ENCODE results near the gene SLC17A7.
"Not testable (repeated sequence)": the region's sequence is repeated elsewhere in the genome, so short reads cannot be mapped to it uniquely, and the experiment has no call there.

SLC17A7 gene

DNA sequence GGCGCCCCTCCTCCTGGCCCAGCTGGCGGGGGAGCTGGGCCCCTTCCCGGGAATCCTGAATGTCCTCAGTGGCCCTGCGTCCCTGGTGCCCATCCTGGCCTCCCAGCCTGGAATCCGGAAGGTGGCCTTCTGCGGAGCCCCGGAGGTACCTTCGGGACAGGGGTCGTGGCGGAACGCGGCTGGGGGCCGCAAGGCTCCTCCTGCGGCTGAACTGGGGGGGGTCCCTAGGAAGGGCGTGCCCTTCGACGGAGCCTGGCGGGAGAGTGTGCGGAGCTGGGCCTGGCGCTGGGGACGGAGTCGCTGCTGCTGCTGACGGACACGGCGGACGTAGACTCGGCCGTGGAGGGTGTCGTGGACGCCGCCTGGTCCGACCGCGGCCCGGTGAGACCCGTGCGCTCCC lies 20.3 kb upstream of the SLC17A7 start:
- Histone ChIP-seq H3K4me3 (no peak overlapping the region), H3K27me3 (no peaks in the 10 kb centered on the region), H3K4me1 (no peaks in the 10 kb centered on the region), H3K9me3 (no peaks in the 10 kb centered on the region), H3K27ac (no peak overlapping the region), H3K36me3 (peaks cover 9 to 55% (median 38%) of the 10 kb centered on the region in 3 donors)
- no peak for DNase-seq
- intact Hi-C loops (cut with DNase I; ENCODE audit: low total_unique reads) = no loop called here
- TF ChIP-seq, protein P1, sequence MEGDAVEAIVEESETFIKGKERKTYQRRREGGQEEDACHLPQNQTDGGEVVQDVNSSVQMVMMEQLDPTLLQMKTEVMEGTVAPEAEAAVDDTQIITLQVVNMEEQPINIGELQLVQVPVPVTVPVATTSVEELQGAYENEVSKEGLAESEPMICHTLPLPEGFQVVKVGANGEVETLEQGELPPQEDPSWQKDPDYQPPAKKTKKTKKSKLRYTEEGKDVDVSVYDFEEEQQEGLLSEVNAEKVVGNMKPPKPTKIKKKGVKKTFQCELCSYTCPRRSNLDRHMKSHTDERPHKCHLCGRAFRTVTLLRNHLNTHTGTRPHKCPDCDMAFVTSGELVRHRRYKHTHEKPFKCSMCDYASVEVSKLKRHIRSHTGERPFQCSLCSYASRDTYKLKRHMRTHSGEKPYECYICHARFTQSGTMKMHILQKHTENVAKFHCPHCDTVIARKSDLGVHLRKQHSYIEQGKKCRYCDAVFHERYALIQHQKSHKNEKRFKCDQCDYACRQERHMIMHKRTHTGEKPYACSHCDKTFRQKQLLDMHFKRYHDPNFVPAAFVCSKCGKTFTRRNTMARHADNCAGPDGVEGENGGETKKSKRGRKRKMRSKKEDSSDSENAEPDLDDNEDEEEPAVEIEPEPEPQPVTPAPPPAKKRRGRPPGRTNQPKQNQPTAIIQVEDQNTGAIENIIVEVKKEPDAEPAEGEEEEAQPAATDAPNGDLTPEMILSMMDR (IDR thresholded peaks at IDR 0.05) = no peak

DNA sequence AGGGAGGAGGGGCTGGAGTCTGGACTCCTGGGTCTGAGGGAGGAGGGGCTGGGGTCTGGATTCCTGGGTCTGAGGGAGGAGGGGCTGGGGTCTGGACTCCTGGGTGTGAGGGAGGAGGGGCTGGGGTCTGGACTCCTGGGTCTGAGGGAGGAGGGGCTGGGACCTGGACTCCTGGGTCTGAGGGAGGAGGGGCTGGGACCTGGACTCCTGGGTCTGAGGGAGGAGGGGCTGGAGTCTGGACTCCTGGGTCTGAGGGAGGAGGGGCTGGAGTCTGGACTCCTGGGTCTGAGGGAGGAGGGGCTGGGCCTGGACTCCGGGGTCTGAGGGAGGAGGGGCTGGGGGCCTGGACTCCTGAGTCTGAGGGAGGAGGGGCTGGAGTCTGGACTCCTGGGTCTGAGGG lies 19.8 kb upstream of the SLC17A7 start:
- H3K4me1 ChIP-seq; H3K27me3 ChIP-seq; intact Hi-C loops (cut with DNase I; ENCODE audit: low total_unique reads); H3K4me3 ChIP-seq; DNase-seq; H3K9me3 ChIP-seq; H3K27ac ChIP-seq: not testable (repeated sequence)
- peaks cover 9 to 51% (median 37%) of the 10 kb centered on the region in 3 donors for H3K36me3 ChIP-seq

DNA sequence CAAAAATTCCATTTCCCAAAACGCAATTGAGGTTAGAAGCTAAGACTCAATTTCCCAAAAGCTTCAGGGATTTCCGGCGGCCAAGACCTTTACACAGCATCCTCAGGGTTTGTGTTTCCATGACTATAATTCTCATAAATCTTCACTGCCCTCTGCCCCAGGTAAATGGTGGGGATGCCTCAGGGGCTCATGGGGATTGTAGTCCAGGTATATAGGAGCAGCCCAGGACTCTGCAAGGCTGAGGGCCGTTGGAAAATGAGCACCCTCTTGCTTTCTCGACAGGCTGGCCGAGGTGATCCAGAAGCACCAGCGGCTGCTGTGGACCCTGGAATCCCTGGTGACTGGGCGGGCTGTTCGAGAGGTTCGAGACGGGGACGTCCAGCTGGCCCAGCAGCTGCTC lies 18.1 kb upstream of the SLC17A7 start:
- H3K27me3 ChIP-seq = no peaks in the 10 kb centered on the region
- H3K36me3 ChIP-seq = peaks cover 9 to 33% (median 21%) of the 10 kb centered on the region in 3 donors
- H3K4me1 ChIP-seq = peaks cover 0 to 2% (median 1%) of the 10 kb centered on the region in 4 donors
- intact Hi-C loops (cut with DNase I; ENCODE audit: low total_unique reads) = no loop called here
- DNase-seq = no peak
- no peaks in the 10 kb centered on the region for H3K9me3 ChIP-seq
- TF ChIP-seq, protein P1 (IDR thresholded peaks at IDR 0.05) = no peak
- H3K4me3 ChIP-seq = no peak overlapping the region
- H3K27ac ChIP-seq = no peak overlapping the region

DNA sequence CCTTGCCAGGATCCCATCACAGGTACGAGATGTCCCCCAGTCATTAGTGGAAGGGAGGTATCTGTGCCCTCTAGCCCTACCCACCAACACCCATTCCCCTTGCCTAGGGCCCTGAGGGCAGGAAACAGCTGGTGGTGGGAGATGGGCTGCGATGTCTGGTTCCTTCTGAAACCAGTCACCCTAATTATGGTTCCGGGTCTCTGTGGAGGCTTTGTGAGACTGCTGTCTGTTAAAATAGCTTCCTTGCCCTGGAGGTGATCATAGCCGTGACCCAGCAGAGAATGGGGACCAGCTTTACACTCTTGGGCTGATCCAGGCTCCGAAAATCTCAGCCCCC lies 17.2 kb upstream of the SLC17A7 start:
- TF ChIP-seq, protein P1 (IDR thresholded peaks at IDR 0.05) = no peak
- Histone ChIP-seq H3K36me3 (peaks cover 9 to 25% (median 15%) of the 10 kb centered on the region in 3 donors), H3K27me3 (no peaks in the 10 kb centered on the region), H3K4me3 (no peak overlapping the region), H3K9me3 (no peaks in the 10 kb centered on the region), H3K27ac (no peak overlapping the region), H3K4me1 (peaks cover 0 to 10% (median 8%) of the 10 kb centered on the region in 4 donors)
- intact Hi-C loops (cut with DNase I; ENCODE audit: low total_unique reads) = no loop called here
- DNase-seq = no peak

DNA sequence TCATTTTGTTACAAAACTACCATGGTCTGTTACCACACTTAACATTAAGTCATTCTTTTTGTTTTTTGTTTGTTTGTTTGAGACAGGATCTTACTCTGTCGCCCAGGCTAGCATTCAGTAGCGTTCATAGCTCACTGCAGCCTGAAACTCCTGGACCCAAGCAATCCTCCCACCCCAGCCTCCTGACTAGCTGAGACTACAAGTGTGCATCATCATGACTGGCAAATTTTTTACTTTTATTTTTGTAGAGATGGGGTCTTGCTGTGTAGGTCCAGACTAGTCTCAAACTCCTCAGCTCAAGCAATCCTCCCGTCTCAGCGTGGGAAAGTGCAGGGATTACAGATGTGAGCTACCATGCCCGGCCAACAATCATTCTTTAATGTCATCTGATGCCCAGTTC lies 15.0 kb upstream of the SLC17A7 start:
- Histone ChIP-seq H3K27ac (peak overlapping the region in 1 of 2 donors; percentile 17), H3K4me3 (no peak overlapping the region), H3K4me1 (peaks cover 0 to 14% (median 8%) of the 10 kb centered on the region in 4 donors), H3K36me3 (peaks cover 9 to 15% (median 14%) of the 10 kb centered on the region in 3 donors), H3K27me3 (no peaks in the 10 kb centered on the region), H3K9me3 (no peaks in the 10 kb centered on the region)
- TF ChIP-seq, protein P1 (IDR thresholded peaks at IDR 0.05) = no peak
- intact Hi-C loops (cut with DNase I; ENCODE audit: low total_unique reads) = no loop called here
- DNase-seq = no peak

DNA sequence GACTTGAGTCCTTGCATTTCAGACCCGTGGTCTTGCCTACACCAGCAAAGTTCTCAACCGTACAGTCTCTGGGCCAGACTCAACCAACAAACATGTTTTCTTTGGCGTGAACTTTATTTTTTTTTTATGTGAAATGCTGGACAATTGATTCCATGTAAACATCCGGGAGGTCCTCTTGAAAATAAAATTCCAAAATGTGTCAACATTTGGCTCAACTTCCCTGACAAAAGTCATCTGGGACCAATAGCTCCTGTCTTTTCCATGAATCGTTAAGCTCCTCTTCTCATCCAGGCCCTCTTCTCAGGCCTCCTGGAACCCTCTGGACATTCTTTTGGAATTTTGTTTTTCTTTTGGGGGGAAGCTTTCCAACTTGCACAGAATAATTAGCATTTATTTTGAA lies 14.4 kb upstream of the SLC17A7 start:
- no peaks in the 10 kb centered on the region for H3K27me3 ChIP-seq
- no peaks in the 10 kb centered on the region for H3K9me3 ChIP-seq
- H3K4me3 ChIP-seq = no peak overlapping the region
- H3K4me1 ChIP-seq = peaks cover 0 to 15% (median 8%) of the 10 kb centered on the region in 4 donors
- no peak overlapping the region for H3K27ac ChIP-seq
- H3K36me3 ChIP-seq = peaks cover 9 to 14% (median 14%) of the 10 kb centered on the region in 3 donors
- intact Hi-C loops (cut with DNase I; ENCODE audit: low total_unique reads) = no loop called here
- TF ChIP-seq, protein P1 (IDR thresholded peaks at IDR 0.05) = no peak
- DNase-seq = no peak
